Measurements from ENCODE around the gene ARRDC2. TPM values are rescaled to one million over a fixed set of nuclear protein-coding genes. Genes with fewer than 3 reads are reported as not detected.
A peak's percentile ranks its signal among the peaks of the same experiment; 100 is the strongest.

ARRDC2 gene
- total RNA-seq (2014; rRNA removed; shearing (Covaris generic)) (15.9 and 19.7 TPM in 2 replicates), polyA plus RNA-seq (2016; fragmentation: Nextera tagmentation; extraction: Ambion mirVana) (5.4 and 5.7 TPM in 2 replicates)

GRCh38 chr19:18007917-18008673 is at the start of gene ARRDC2:
TSS of gene ARRDC2 (plus strand) at chr19:18008170. CDS start at chr19:18008311, 141 bp downstream.
- H3K79me2 ChIP-seq (ENCODE audit: insufficient read depth), result peaks cover 4% of the 10 kb centered on the region
- TF ChIP-seq EZH2phosphoT487 (IDR thresholded peaks at IDR 0.05; ENCODE audit: insufficient read depth, low read depth) (no peak), EZH2 (IDR thresholded peaks at IDR 0.05; ENCODE audit: insufficient read depth, poor library complexity, severe bottlenecking) (no peak)
- H3K4me1 ChIP-seq (ENCODE audit: insufficient read depth), result peaks cover 8% of the 10 kb centered on the region
- peak within 1 kb of the TSS; percentile 48 for H2AFZ ChIP-seq
- in situ Hi-C loops (cut with MboI), result loop anchor here (10.0 kb wide), 1 partner anchor 47 kb away; no protein-coding TSS in a partner anchor
- H3K27ac ChIP-seq, result peak within 1 kb of the TSS; percentile 19
- H3K4me2 ChIP-seq (ENCODE audit: unreplicated experiment), result peak within 1 kb of the TSS; percentile 97
- H3K36me3 ChIP-seq (ENCODE audit: low read depth), result peaks cover 18% of the 10 kb centered on the region; the same call in 1 of the 2 replicates
- H3K9me3 ChIP-seq (ENCODE audit: low read depth), result no peaks in the 10 kb centered on the region
- 0 out of 2 replicates have a peak, but pooled peaks cover 5% of the 10 kb centered on the region for H3F3A ChIP-seq (ENCODE audit: insufficient read depth)
- H3K27me3 ChIP-seq (replicated peaks; ENCODE audit: insufficient read depth), result no peaks in the 10 kb centered on the region
- H3K9me2 ChIP-seq (ENCODE audit: insufficient read depth), result no peaks in the 10 kb centered on the region
- 23 to 25% methylated on average over 68 to 81 of the region's 92 CpGs for WGBS, 2 experiments (ENCODE audit: low coverage in 1 of 2, low lambda C conversion rate in 2 of 2, missing lambda C conversion rate in 2 of 2)
- H3K9ac ChIP-seq, result peak within 1 kb of the TSS; percentile 60
- peak within 1 kb of the TSS; percentile 71 for H3K4me3 ChIP-seq
- peak; percentile 96 for DNase-seq
- H4K20me1 ChIP-seq (ENCODE audit: insufficient read depth), result no peaks in the 10 kb centered on the region

- Histone ChIP-seq H3K27me3 (replicated peaks; ENCODE audit: insufficient read depth) (peaks cover 36% of the 10 kb centered on the region), H3K4me3 (no peak overlapping the region), H3K4me2 (ENCODE audit: unreplicated experiment) (no peak overlapping the region), H3K9me2 (ENCODE audit: insufficient read depth) (no peaks in the 10 kb centered on the region), H4K20me1 (ENCODE audit: insufficient read depth) (no peaks in the 10 kb centered on the region), H3K79me2 (ENCODE audit: insufficient read depth) (no peaks in the 10 kb centered on the region), H3K9ac (no peak overlapping the region), H3K4me1 (ENCODE audit: insufficient read depth) (no peaks in the 10 kb centered on the region), H3K27ac (no peak overlapping the region), H2AFZ (no peak overlapping the region), H3K9me3 (ENCODE audit: low read depth) (no peaks in the 10 kb centered on the region), H3K36me3 (ENCODE audit: low read depth) (no peaks in the 10 kb centered on the region), H3F3A (ENCODE audit: insufficient read depth) (no peaks in the 10 kb centered on the region)
- WGBS, 2 experiments (ENCODE audit: low coverage in 1 of 2, low lambda C conversion rate in 2 of 2, missing lambda C conversion rate in 2 of 2), result 55 to 58% methylated on average over 12 to 13 of the region's 13 CpGs
- in situ Hi-C loops (cut with MboI), result no loop called here
- TF ChIP-seq EZH2 (IDR thresholded peaks at IDR 0.05; ENCODE audit: insufficient read depth, poor library complexity, severe bottlenecking), result no peak
- TF ChIP-seq EZH2phosphoT487 (IDR thresholded peaks at IDR 0.05; ENCODE audit: insufficient read depth, low read depth), result no peak
- DNase-seq, result no peak
Measured at GRCh38 chr19:17963936-17964691, 43.9 kb upstream of the ARRDC2 start.

- TF ChIP-seq EZH2phosphoT487 (IDR thresholded peaks at IDR 0.05; ENCODE audit: insufficient read depth, low read depth) (no peak), EZH2 (IDR thresholded peaks at IDR 0.05; ENCODE audit: insufficient read depth, poor library complexity, severe bottlenecking) (no peak)
- in situ Hi-C loops (cut with MboI), result no loop called here
- Histone ChIP-seq H3K9me2 (ENCODE audit: insufficient read depth) (no peaks in the 10 kb centered on the region), H4K20me1 (ENCODE audit: insufficient read depth) (no peaks in the 10 kb centered on the region), H3K27ac (no peak overlapping the region), H3K4me2 (ENCODE audit: unreplicated experiment) (no peak overlapping the region), H3K4me3 (no peak overlapping the region), H3F3A (ENCODE audit: insufficient read depth) (no peaks in the 10 kb centered on the region), H3K27me3 (replicated peaks; ENCODE audit: insufficient read depth) (peaks cover 36% of the 10 kb centered on the region), H3K9me3 (ENCODE audit: low read depth) (no peaks in the 10 kb centered on the region), H3K9ac (no peak overlapping the region), H3K36me3 (ENCODE audit: low read depth) (no peaks in the 10 kb centered on the region), H3K79me2 (ENCODE audit: insufficient read depth) (no peaks in the 10 kb centered on the region), H3K4me1 (ENCODE audit: insufficient read depth) (no peaks in the 10 kb centered on the region), H2AFZ (no peak overlapping the region)
- WGBS, 2 experiments (ENCODE audit: low coverage in 1 of 2, low lambda C conversion rate in 2 of 2, missing lambda C conversion rate in 2 of 2), result 67 to 70% methylated on average over 11 of the region's 11 CpGs
- DNase-seq, result no peak
Measured at GRCh38 chr19:17965370-17966128, 42.4 kb upstream of the ARRDC2 start.

- no peak for DNase-seq
- whole genome bisulfite sequencing, 2 experiments (ENCODE audit: low coverage in 1 of 2, low lambda C conversion rate in 2 of 2, missing lambda C conversion rate in 2 of 2), result 33 to 36% methylated on average over 2 of the region's 2 CpGs
Measured at GRCh38 chr19:17966129-17966483, 41.9 kb upstream of the ARRDC2 start.

More at GRCh38 chr19:17966129-17966483, 41.9 kb upstream of the ARRDC2 start:
- H3K4me1 ChIP-seq (ENCODE audit: insufficient read depth), result no peaks in the 10 kb centered on the region
- no peak overlapping the region for H3K9ac ChIP-seq
- no peak overlapping the region for H2AFZ ChIP-seq
- H3K9me2 ChIP-seq (ENCODE audit: insufficient read depth), result no peaks in the 10 kb centered on the region
- TF ChIP-seq EZH2phosphoT487 (IDR thresholded peaks at IDR 0.05; ENCODE audit: insufficient read depth, low read depth) (no peak), EZH2 (IDR thresholded peaks at IDR 0.05; ENCODE audit: insufficient read depth, poor library complexity, severe bottlenecking) (no peak)
- H3K36me3 ChIP-seq (ENCODE audit: low read depth), result no peaks in the 10 kb centered on the region
- no peak overlapping the region for H3K4me3 ChIP-seq
- H3K9me3 ChIP-seq (ENCODE audit: low read depth), result no peaks in the 10 kb centered on the region
- peaks cover 36% of the 10 kb centered on the region for H3K27me3 ChIP-seq (replicated peaks; ENCODE audit: insufficient read depth)
- in situ Hi-C loops (cut with MboI), result no loop called here
- H3K79me2 ChIP-seq (ENCODE audit: insufficient read depth), result no peaks in the 10 kb centered on the region
- no peaks in the 10 kb centered on the region for H3F3A ChIP-seq (ENCODE audit: insufficient read depth)
- H4K20me1 ChIP-seq (ENCODE audit: insufficient read depth), result no peaks in the 10 kb centered on the region
- H3K4me2 ChIP-seq (ENCODE audit: unreplicated experiment), result no peak overlapping the region
- H3K27ac ChIP-seq, result no peak overlapping the region

Data from GM23248 (cell line).